Measurements from ENCODE around the gene VWA7. TPM values are rescaled to one million over a fixed set of nuclear protein-coding genes. Genes with fewer than 3 reads are reported as not detected.

VWA7 gene
- total RNA-seq, 1 donor from 2014 or later = 0.54 TPM

DNA sequence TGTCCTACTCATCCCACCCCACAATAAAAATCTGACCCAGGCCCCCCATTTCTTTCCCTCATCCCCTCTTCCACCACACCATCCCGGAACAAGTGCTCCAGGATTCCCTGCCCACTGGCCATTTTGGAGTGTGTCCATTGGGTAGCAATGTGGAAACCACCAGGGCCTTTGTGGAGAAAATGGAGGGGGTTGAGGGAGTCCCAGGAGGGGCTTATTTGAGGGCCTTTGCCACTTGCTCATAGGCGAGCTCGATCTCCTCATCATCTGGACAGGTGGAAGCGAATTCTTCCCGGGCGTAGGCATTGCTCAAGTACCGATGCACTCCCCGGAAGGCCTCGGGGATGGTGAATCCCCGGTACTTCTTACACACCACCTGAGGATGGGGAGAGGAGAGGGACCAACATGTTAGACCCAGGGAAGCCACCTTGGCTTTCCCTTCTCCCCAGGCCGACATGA, 46.5 kb downstream of the VWA7 start:
- Histone ChIP-seq H3K27ac (ENCODE audit: low read depth, low read length) (peak overlapping the region; percentile 77), H3K27me3 (ENCODE audit: insufficient read depth, low read length) (no peaks in the 10 kb centered on the region), H3K4me3 (ENCODE audit: insufficient read depth, low read depth, low read length) (peak overlapping the region; percentile 86), H3K9me3 (ENCODE audit: insufficient read depth, low read depth, low read length) (no peaks in the 10 kb centered on the region), H3K79me2 (ENCODE audit: insufficient read depth, low read length) (peaks cover 44% of the 10 kb centered on the region), H3K36me3 (ENCODE audit: insufficient read depth, low read length) (peaks cover 39% of the 10 kb centered on the region), H3K4me1 (ENCODE audit: insufficient read depth, low read length) (peaks cover 29% of the 10 kb centered on the region), H4K20me1 (ENCODE audit: insufficient read depth, low read length) (peaks cover 67% of the 10 kb centered on the region), H2AFZ (ENCODE audit: low read depth, low read length) (no peak overlapping the region), H3K9ac (ENCODE audit: low read length) (peak overlapping the region; percentile 88), H3K4me2 (ENCODE audit: low read length) (peak overlapping the region; percentile 96)
- DNase-seq (ENCODE audit: low read depth) (no peak), FAIRE-seq (no peak)
- H3K27me3 Mint-ChIP-seq (ENCODE audit: low read depth, unreplicated experiment) = no peaks in the 10 kb centered on the region
- peaks cover 24% of the 10 kb centered on the region for H3K36me3 Mint-ChIP-seq (ENCODE audit: low read depth, unreplicated experiment)
- H3K4me3 Mint-ChIP-seq (ENCODE audit: unreplicated experiment) = peak overlapping the region; percentile 90
- TF ChIP-seq, protein P1, sequence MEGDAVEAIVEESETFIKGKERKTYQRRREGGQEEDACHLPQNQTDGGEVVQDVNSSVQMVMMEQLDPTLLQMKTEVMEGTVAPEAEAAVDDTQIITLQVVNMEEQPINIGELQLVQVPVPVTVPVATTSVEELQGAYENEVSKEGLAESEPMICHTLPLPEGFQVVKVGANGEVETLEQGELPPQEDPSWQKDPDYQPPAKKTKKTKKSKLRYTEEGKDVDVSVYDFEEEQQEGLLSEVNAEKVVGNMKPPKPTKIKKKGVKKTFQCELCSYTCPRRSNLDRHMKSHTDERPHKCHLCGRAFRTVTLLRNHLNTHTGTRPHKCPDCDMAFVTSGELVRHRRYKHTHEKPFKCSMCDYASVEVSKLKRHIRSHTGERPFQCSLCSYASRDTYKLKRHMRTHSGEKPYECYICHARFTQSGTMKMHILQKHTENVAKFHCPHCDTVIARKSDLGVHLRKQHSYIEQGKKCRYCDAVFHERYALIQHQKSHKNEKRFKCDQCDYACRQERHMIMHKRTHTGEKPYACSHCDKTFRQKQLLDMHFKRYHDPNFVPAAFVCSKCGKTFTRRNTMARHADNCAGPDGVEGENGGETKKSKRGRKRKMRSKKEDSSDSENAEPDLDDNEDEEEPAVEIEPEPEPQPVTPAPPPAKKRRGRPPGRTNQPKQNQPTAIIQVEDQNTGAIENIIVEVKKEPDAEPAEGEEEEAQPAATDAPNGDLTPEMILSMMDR (IDR thresholded peaks at IDR 0.05; ENCODE audit: insufficient read depth, low read depth, low read length) = no peak
- no peak for TF ChIP-seq EZH2 (IDR thresholded peaks at IDR 0.05; ENCODE audit: insufficient read depth, low read length)
- H3K27ac Mint-ChIP-seq (ENCODE audit: unreplicated experiment) = peak overlapping the region; percentile 66
- H3K4me1 Mint-ChIP-seq (ENCODE audit: low read depth, unreplicated experiment) = peaks cover 23% of the 10 kb centered on the region
- no peaks in the 10 kb centered on the region for H3K9me3 Mint-ChIP-seq (ENCODE audit: unreplicated experiment)

DNA sequence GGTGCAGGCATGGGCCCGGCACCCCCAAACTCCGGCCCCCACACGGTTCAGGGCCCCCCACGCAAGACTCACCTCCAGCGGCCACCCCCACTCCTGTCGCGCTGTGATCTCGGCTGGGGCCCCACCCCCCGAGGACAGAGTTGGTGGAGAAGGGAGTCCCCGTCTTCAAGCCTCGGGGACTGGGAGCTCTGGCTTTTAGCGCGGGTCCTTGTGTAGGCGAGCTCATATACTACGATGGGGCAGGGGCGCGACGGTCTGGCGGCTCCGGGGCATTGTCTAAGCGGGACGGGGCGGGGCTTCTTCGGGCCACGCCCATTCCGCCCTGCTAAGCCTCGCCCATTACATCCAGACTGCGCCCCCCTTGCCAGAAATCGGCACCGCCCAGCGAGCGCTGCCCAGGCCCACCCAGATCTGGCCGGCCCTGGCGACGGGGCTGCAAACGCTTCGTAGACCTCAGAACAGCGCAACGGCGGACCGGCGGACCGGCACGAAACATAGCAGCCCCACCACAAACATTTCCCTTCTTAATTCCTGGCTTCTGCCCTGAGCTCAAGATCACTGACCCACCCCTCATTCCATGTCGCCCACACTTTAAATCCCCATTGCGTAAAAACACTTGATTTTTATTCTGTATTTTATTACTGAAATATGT, 47.0 kb downstream of the VWA7 start:
- FAIRE-seq = no peak
- no peaks in the 10 kb centered on the region for H3K27me3 ChIP-seq (ENCODE audit: insufficient read depth, low read length)
- Mint-ChIP-seq H3K36me3 (ENCODE audit: low read depth, unreplicated experiment) (peaks cover 26% of the 10 kb centered on the region), H3K27ac (ENCODE audit: unreplicated experiment) (peak overlapping the region; percentile 87), H3K4me3 (ENCODE audit: unreplicated experiment) (peak overlapping the region; percentile 90), H3K27me3 (ENCODE audit: low read depth, unreplicated experiment) (no peaks in the 10 kb centered on the region), H3K4me1 (ENCODE audit: low read depth, unreplicated experiment) (peaks cover 23% of the 10 kb centered on the region), H3K9me3 (ENCODE audit: unreplicated experiment) (no peaks in the 10 kb centered on the region)
- peak overlapping the region; percentile 77 for H3K27ac ChIP-seq (ENCODE audit: low read depth, low read length)
- peak overlapping the region; percentile 88 for H3K9ac ChIP-seq (ENCODE audit: low read length)
- peak; percentile 78 for DNase-seq (ENCODE audit: low read depth)
- no peaks in the 10 kb centered on the region for H3K9me3 ChIP-seq (ENCODE audit: insufficient read depth, low read depth, low read length)
- TF ChIP-seq, protein P1 (IDR thresholded peaks at IDR 0.05; ENCODE audit: insufficient read depth, low read depth, low read length) = no peak
- no peak for TF ChIP-seq EZH2 (IDR thresholded peaks at IDR 0.05; ENCODE audit: insufficient read depth, low read length)
- H3K4me2 ChIP-seq (ENCODE audit: low read length) = peak overlapping the region; percentile 96
- peaks cover 29% of the 10 kb centered on the region for H3K4me1 ChIP-seq (ENCODE audit: insufficient read depth, low read length)
- peaks cover 63% of the 10 kb centered on the region for H4K20me1 ChIP-seq (ENCODE audit: insufficient read depth, low read length)
- peak overlapping the region; percentile 86 for H3K4me3 ChIP-seq (ENCODE audit: insufficient read depth, low read depth, low read length)
- peaks cover 39% of the 10 kb centered on the region for H3K36me3 ChIP-seq (ENCODE audit: insufficient read depth, low read length)
- H3K79me2 ChIP-seq (ENCODE audit: insufficient read depth, low read length) = peaks cover 39% of the 10 kb centered on the region
- peak overlapping the region; percentile 77 for H2AFZ ChIP-seq (ENCODE audit: low read depth, low read length)

GRCh38 chr6:31729515-31729978, 47.6 kb downstream of the VWA7 start:
- FAIRE-seq (no peak), DNase-seq (ENCODE audit: low read depth) (peak; percentile 70)
- H3K79me2 ChIP-seq (ENCODE audit: insufficient read depth, low read length) = peaks cover 33% of the 10 kb centered on the region
- TF ChIP-seq, protein P1 (IDR thresholded peaks at IDR 0.05; ENCODE audit: insufficient read depth, low read depth, low read length) = no peak
- TF ChIP-seq EZH2 (IDR thresholded peaks at IDR 0.05; ENCODE audit: insufficient read depth, low read length) = no peak
- peak overlapping the region; percentile 86 for H3K4me3 ChIP-seq (ENCODE audit: insufficient read depth, low read depth, low read length)
- H3K9me3 ChIP-seq (ENCODE audit: insufficient read depth, low read depth, low read length) = no peaks in the 10 kb centered on the region
- peak overlapping the region; percentile 77 for H3K27ac ChIP-seq (ENCODE audit: low read depth, low read length)
- Mint-ChIP-seq H3K27me3 (ENCODE audit: low read depth, unreplicated experiment) (no peaks in the 10 kb centered on the region), H3K9me3 (ENCODE audit: unreplicated experiment) (no peaks in the 10 kb centered on the region), H3K27ac (ENCODE audit: unreplicated experiment) (peak overlapping the region; percentile 87), H3K36me3 (ENCODE audit: low read depth, unreplicated experiment) (peaks cover 29% of the 10 kb centered on the region), H3K4me3 (ENCODE audit: unreplicated experiment) (peak overlapping the region; percentile 90), H3K4me1 (ENCODE audit: low read depth, unreplicated experiment) (peaks cover 23% of the 10 kb centered on the region)
- H4K20me1 ChIP-seq (ENCODE audit: insufficient read depth, low read length) = peaks cover 58% of the 10 kb centered on the region
- no peaks in the 10 kb centered on the region for H3K27me3 ChIP-seq (ENCODE audit: insufficient read depth, low read length)
- H3K9ac ChIP-seq (ENCODE audit: low read length) = peak overlapping the region; percentile 88
- H3K36me3 ChIP-seq (ENCODE audit: insufficient read depth, low read length) = peaks cover 39% of the 10 kb centered on the region
- peaks cover 29% of the 10 kb centered on the region for H3K4me1 ChIP-seq (ENCODE audit: insufficient read depth, low read length)
- peak overlapping the region; percentile 77 for H2AFZ ChIP-seq (ENCODE audit: low read depth, low read length)
- H3K4me2 ChIP-seq (ENCODE audit: low read length) = peak overlapping the region; percentile 96
